ENCODE data around the gene BLOC1S3.

DNA sequence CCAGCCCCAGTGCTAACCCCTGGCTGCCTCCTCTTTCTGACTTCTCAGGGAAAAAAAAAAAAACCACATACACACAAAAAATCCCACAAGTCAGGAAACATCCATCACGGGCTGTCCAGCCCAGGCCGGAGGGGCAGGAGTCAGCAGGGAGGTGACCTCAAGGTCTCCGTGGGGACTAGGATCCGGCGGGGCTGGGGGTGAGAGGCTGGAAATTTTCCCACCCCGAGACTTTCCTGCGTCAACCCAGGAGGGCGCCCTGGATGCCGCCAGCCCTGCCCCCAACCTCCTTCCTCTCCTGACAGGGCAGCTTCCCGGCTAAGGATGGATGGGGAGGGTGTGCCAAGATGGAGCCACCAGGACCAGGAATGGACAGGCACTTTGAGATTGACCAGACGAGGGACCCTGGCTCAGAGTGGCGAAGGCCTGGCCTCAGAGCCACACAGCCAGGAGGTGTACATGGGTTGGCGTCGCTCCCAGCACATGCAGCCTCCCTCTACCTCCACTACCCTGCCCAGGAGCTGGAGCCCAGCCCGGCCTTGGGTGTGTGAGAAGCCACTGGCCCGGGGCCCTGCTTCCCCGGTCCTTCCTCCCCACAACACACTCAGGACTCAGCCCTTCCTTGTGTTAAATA, 33.3 kb downstream of the BLOC1S3 start:
- TF ChIP-seq, protein P1, sequence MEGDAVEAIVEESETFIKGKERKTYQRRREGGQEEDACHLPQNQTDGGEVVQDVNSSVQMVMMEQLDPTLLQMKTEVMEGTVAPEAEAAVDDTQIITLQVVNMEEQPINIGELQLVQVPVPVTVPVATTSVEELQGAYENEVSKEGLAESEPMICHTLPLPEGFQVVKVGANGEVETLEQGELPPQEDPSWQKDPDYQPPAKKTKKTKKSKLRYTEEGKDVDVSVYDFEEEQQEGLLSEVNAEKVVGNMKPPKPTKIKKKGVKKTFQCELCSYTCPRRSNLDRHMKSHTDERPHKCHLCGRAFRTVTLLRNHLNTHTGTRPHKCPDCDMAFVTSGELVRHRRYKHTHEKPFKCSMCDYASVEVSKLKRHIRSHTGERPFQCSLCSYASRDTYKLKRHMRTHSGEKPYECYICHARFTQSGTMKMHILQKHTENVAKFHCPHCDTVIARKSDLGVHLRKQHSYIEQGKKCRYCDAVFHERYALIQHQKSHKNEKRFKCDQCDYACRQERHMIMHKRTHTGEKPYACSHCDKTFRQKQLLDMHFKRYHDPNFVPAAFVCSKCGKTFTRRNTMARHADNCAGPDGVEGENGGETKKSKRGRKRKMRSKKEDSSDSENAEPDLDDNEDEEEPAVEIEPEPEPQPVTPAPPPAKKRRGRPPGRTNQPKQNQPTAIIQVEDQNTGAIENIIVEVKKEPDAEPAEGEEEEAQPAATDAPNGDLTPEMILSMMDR (IDR thresholded peaks at IDR 0.05): no peak
- TF ChIP-seq EP300 (IDR thresholded peaks at IDR 0.05): no peak

Data from suprapubic skin (tissue), 3 donors.